Skeletal muscle tissue (tissue), 4 donors: ENCODE data around the gene SLC46A3. TPM values are rescaled to one million over a fixed set of nuclear protein-coding genes. Genes with fewer than 3 reads are reported as not detected.

Source experiments
- H3K27ac ChIP-seq: one replicate; pipeline ENCODE4 v1.7.0; 2013; ENCODE audit warnings: mild to moderate bottlenecking, low read depth, low read length, inconsistent platforms
- H3K27me3 ChIP-seq, 3 donors: one replicate each; pipeline ENCODE4 v1.7.0; 2013; ENCODE audit warnings: low read length in 3 of 3; ENCODE audit not compliant: control insufficient read depth in 3 of 3, insufficient read depth in 3 of 3
- H3K36me3 ChIP-seq, 3 donors: one replicate each; pipeline ENCODE4 v1.7.0; 2013; ENCODE audit warnings: low read length in 3 of 3; ENCODE audit not compliant: control insufficient read depth in 3 of 3, insufficient read depth in 3 of 3
- H3K4me1 ChIP-seq, 3 donors: one replicate each; pipeline ENCODE4 v1.7.0; 2013; ENCODE audit warnings: low read length in 3 of 3, mild to moderate bottlenecking in 3 of 3; ENCODE audit not compliant: control insufficient read depth in 3 of 3, insufficient read depth in 3 of 3
- H3K4me3 ChIP-seq, 3 donors: one replicate each; pipeline ENCODE4 v1.7.0; 2013; ENCODE audit warnings: low read length in 3 of 3
- H3K9ac ChIP-seq, 3 donors: one replicate each; pipeline ENCODE4 v1.7.0; 2013; ENCODE audit warnings: low read length in 3 of 3, mild to moderate bottlenecking in 3 of 3, moderate library complexity in 2 of 3, low read depth in 1 of 3
- H3K9me3 ChIP-seq, 3 donors: one replicate each; pipeline ENCODE4 v1.7.0; 2013; ENCODE audit warnings: low read length in 3 of 3; ENCODE audit not compliant: control insufficient read depth in 3 of 3
- total RNA-seq: library from RNA; depleted of rRNA; stranded (reverse); fragments of >200 nt; gene quantifications from one replicate; pipeline ENCODE4 v1.2.3, GENCODE V29; 2014
- donor health status: Osteomylitis.

The SLC46A3 gene
- total RNA-seq, 1 donor from 2014 or later = 2.1 TPM

GRCh38 chr13:28716511-28716910 lies 2.3 kb downstream of the SLC46A3 start:
- H3K9me3 ChIP-seq = no peaks in the 10 kb centered on the region
- no peaks in the 10 kb centered on the region for H3K27me3 ChIP-seq
- peaks cover 18 to 25% (median 21%) of the 10 kb centered on the region in 3 donors for H3K4me1 ChIP-seq
- peak overlapping the region in 1 of 3 donors; percentile 15 for H3K4me3 ChIP-seq
- H3K27ac ChIP-seq = peak overlapping the region; percentile 99
- peaks cover 0 to 3% (median 0%) of the 10 kb centered on the region in 3 donors for H3K36me3 ChIP-seq
- H3K9ac ChIP-seq = peak overlapping the region; percentile 5 to 38 (median 26)

- Histone ChIP-seq H3K9me3 (no peaks in the 10 kb centered on the region), H3K27ac (peak overlapping the region; percentile 3), H3K9ac (no peak overlapping the region), H3K27me3 (no peaks in the 10 kb centered on the region), H3K36me3 (peaks cover 3 to 5% (median 3%) of the 10 kb centered on the region in 3 donors), H3K4me3 (no peak overlapping the region), H3K4me1 (peaks cover 15 to 23% (median 20%) of the 10 kb centered on the region in 3 donors)
Observed at GRCh38 chr13:28714651-28715050, 4.1 kb downstream of the SLC46A3 start.

- Histone ChIP-seq H3K9me3 (no peaks in the 10 kb centered on the region), H3K36me3 (peaks cover 3 to 8% (median 7%) of the 10 kb centered on the region in 3 donors), H3K4me3 (no peak overlapping the region), H3K9ac (no peak overlapping the region), H3K4me1 (peaks cover 0 to 6% (median 0%) of the 10 kb centered on the region in 3 donors), H3K27ac (no peak overlapping the region), H3K27me3 (no peaks in the 10 kb centered on the region)
Observed at GRCh38 chr13:28710161-28710560, 8.6 kb downstream of the SLC46A3 start.

- H3K4me3 ChIP-seq = peak overlapping the region in 1 of 3 donors; percentile 6
- H3K27me3 ChIP-seq = no peaks in the 10 kb centered on the region
- peak overlapping the region in 1 of 3 donors; percentile 10 for H3K9ac ChIP-seq
- peaks cover 0 to 6% (median 0%) of the 10 kb centered on the region in 3 donors for H3K4me1 ChIP-seq
- H3K36me3 ChIP-seq = peaks cover 7 to 22% (median 8%) of the 10 kb centered on the region in 3 donors
- peak overlapping the region; percentile 48 for H3K27ac ChIP-seq
- H3K9me3 ChIP-seq = no peaks in the 10 kb centered on the region
Observed at GRCh38 chr13:28707629-28708427, 10.9 kb downstream of the SLC46A3 start.

- Histone ChIP-seq H3K4me3 (no peak overlapping the region), H3K9me3 (no peaks in the 10 kb centered on the region), H3K9ac (no peak overlapping the region), H3K36me3 (peaks cover 11 to 42% (median 17%) of the 10 kb centered on the region in 3 donors), H3K27ac (no peak overlapping the region), H3K27me3 (no peaks in the 10 kb centered on the region), H3K4me1 (peaks cover 0 to 6% (median 0%) of the 10 kb centered on the region in 3 donors)
Observed at GRCh38 chr13:28705461-28706083, 13.2 kb downstream of the SLC46A3 start.

GRCh38 chr13:28704919-28705318 lies 13.9 kb downstream of the SLC46A3 start:
- no peak overlapping the region for H3K27ac ChIP-seq
- peaks cover 12 to 46% (median 23%) of the 10 kb centered on the region in 3 donors for H3K36me3 ChIP-seq
- no peak overlapping the region for H3K4me3 ChIP-seq
- H3K9me3 ChIP-seq = no peaks in the 10 kb centered on the region
- H3K9ac ChIP-seq = no peak overlapping the region
- peaks cover 0 to 6% (median 0%) of the 10 kb centered on the region in 3 donors for H3K4me1 ChIP-seq
- H3K27me3 ChIP-seq = no peaks in the 10 kb centered on the region

GRCh38 chr13:28704282-28704681 lies 14.5 kb downstream of the SLC46A3 start:
- H3K4me3 ChIP-seq = no peak overlapping the region
- no peaks in the 10 kb centered on the region for H3K9me3 ChIP-seq
- no peak overlapping the region for H3K27ac ChIP-seq
- peaks cover 0 to 6% (median 0%) of the 10 kb centered on the region in 3 donors for H3K4me1 ChIP-seq
- no peak overlapping the region for H3K9ac ChIP-seq
- no peaks in the 10 kb centered on the region for H3K27me3 ChIP-seq
- H3K36me3 ChIP-seq = peaks cover 14 to 43% (median 24%) of the 10 kb centered on the region in 3 donors

GRCh38 chr13:28699246-28699645 lies 19.5 kb downstream of the SLC46A3 start:
- Histone ChIP-seq H3K4me3 (no peak overlapping the region), H3K4me1 (no peaks in the 10 kb centered on the region), H3K36me3 (peaks cover 17 to 44% (median 27%) of the 10 kb centered on the region in 3 donors), H3K27ac (no peak overlapping the region), H3K9me3 (no peaks in the 10 kb centered on the region), H3K27me3 (no peaks in the 10 kb centered on the region), H3K9ac (no peak overlapping the region)

- Histone ChIP-seq H3K36me3 (peaks cover 17 to 32% (median 23%) of the 10 kb centered on the region in 3 donors), H3K4me1 (no peaks in the 10 kb centered on the region), H3K27ac (no peak overlapping the region), H3K27me3 (no peaks in the 10 kb centered on the region), H3K9me3 (no peaks in the 10 kb centered on the region), H3K9ac (no peak overlapping the region), H3K4me3 (no peak overlapping the region)
Observed at GRCh38 chr13:28697441-28697840, 21.3 kb downstream of the SLC46A3 start.
